Stimulated activated CD8-positive, alpha-beta memory T cell treated with anti-CD3 and anti-CD28 coated beads, Interleukin-2, amount 100 ng/mL, for 1 hour (primary cell): ENCODE results near the gene ECD.
"Not testable (repeated sequence)": the region's sequence is repeated elsewhere in the genome, so short reads cannot be mapped to it uniquely, and the experiment has no call there.

Experiments used
- DNase-seq, 2 donors: peaks; one replicate each; pipeline ENCODE4 v3.0.0-alpha.2; 2020; ENCODE audit warnings: low read depth in 2 of 2

The ECD gene

GRCh38 chr10:73159038-73159648 is 8.7 kb downstream of the ECD start:
- peak; percentile 12 to 39 for DNase-seq

DNA sequence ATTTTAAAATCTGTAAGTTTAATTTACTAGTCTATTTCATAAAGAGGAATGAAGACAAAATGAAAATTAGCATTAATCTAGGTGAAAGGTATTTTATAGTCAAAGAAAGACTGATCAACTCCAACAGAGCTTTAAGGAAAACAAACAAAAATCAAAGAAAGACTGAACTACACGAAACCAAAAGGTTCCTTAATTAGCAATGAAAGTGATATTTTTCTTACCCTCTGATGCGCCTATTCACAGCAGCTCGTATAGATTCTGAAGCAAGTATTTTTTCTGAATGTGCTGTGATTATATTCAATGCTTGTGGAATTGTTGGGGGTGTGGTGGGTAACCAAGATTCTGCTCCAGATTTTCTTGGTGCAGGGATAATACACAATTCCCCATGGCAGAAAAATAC is 11.8 kb downstream of the ECD start:
- no peak for DNase-seq

- DNase-seq, result no peak
These were observed 15.8 kb downstream of the ECD start for GRCh38 chr10:73152009-73152408.

DNA sequence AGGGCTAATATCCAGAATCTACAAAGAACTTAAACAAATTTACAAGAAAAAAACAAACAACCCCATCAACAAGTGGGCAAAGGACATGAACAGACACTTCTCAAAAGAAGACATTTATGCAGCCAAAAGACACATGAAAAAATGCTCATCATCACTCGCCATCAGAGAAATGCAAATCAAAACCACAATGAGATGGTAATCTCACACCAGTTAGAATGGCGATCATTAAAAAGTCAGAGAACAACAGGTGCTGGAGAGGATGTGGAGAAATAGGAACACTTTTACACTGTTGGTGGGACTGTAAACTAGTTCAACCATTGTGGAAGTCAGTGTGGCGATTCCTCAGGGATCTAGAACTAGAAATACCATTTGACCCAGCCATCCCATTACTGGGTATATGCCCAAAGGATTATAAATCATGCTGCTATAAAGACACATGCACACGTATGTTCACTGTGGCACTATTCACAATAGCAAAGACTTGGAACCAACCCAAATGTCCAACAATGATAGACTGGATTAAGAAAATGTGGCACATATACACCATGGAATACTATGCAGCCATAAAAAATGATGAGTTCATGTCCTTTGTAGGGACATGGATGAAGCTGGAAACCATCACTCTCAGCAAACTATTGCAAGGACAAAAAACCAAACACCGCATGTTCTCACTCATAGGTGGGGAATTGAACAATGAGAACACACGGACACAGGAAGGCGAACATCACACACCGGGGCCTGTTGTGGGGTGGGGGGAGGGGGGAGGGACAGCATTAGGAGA is 17.0 kb downstream of the ECD start:
- DNase-seq, result not testable (repeated sequence)

- no peak for DNase-seq
These were observed 26.2 kb downstream of the ECD start for GRCh38 chr10:73141603-73142002.

DNA sequence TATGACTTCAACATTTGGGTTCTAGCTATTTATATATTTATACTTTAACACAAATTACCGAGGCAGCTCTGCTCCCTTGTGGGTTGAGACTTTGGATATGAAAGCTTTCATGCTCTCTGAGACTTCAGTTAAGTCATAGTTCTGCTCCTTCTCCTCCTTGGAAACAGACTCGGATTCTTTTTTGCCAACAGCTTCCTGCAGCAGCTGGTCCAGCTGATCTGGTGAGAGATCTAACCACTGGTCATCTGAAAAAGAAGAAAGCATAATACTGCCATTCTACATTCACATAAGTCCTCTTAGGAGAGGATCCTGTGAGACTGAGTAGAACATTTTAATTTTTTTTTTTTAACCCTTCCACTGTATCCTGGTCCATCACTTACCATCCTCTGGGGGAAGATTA is 28.6 kb downstream of the ECD start:
- no peak for DNase-seq

DNA sequence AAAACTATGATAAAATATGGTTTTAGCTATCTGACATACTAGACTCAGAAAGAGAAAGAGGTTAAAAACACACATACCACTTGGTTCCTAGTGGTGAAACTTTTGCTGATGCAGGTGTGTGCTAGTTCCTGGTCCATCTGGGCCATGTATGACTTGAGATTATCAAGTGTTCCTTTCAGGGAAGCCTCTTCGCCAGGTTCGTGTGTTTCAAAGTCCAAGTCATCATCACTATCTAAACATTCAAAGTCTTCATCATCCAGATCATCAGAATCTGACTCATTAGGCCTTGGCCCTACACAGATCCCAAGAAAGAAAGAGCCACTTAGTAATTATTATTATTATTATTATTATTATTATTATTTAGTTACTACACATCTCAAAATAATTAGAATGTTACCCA is 31.2 kb downstream of the ECD start:
- DNase-seq, result no peak

DNA sequence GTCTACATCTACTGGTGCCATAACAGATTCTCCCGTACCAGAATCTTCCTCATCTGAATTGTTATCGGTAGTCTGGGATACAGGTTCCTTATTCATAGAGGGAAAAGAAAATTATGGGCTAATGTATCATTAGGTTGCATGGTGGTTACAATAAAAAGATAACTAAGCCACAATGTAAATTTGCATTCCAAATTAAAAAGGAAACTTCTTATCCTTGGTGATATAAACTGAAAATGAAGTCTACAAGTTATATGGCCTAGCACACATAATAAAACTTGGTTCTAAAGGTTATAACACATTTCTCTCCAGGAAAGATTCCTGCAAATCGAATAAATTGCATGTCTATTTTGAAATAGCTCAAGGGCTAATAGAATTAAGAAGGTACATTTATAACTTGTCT is 33.1 kb downstream of the ECD start:
- DNase-seq, result no peak

DNA sequence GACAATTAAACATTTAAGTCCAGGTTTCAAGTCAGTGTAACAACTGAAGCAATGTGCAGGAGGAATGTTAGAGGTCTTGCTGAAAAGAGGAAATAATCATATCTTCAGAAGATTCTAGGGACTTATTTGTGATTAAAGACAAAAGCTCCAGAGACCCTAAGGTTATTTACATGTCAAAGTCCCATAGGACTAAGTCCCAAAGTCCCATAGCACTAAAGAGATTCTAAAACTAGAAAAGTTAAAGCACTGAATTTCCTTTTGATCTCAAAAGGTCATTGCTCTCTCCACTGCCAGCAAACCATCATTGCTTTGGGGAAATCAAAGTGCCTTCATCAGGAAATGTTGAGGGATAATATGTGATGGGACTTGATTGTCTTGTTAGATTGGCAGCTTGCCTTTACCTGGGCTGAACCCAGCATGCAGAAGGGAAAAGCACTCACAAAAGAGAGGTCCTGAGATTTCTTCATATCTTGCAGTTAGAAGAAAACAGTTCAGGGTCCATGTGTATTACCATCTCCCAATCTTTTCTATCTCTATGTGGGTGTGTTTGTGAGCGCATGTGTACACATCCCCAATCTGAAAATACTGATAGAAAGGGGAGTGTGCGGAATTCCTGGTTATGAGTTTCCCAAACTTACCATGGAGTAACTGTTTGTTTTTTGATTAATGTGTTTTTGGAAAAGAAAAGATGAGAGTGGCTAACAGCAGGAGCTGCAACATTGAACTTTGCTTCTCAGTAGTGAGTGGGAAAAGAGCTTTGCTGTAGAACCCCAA is 35.7 kb downstream of the ECD start:
- no peak for DNase-seq

DNA sequence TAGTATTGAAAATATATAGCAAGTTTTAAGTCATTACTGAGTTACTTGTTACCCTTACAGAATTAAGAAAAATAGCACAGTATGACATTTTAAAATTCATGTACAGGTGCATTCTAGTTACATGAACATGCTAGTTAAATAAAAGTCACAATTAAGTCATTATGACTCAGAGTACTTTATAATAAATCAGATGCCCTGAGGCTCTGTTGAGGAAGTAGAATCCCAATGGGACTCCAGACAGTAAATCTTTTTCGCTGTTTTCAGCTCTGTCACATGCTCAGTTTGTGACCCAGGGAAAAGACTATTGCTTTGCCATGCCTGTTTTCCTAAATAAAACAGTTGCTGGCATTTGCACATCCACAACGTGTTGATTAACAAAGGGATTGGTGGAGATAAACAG is 36.5 kb downstream of the ECD start:
- DNase-seq, result no peak

GRCh38 chr10:73126343-73126742 is 41.5 kb downstream of the ECD start:
- no peak for DNase-seq

DNA sequence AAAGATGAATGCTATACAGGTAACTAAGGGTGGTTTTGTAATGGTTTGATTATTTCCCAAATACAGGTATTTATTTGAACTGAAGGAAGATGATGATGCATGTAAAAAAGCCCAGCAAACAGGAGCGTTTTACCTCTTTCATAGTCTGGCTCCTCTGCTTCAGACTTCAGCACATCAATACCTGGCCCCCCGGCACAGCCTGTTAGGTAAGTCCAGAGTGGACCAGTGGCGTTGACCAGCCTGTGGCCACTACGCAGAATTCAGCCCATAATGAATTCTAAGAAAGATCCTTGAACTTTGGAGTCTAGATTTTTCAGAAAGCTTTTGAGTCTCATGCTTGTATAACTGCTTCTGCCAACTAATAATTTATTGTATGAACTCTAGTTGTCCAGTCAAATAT is 47.9 kb downstream of the ECD start:
- DNase-seq, result no peak

DNA sequence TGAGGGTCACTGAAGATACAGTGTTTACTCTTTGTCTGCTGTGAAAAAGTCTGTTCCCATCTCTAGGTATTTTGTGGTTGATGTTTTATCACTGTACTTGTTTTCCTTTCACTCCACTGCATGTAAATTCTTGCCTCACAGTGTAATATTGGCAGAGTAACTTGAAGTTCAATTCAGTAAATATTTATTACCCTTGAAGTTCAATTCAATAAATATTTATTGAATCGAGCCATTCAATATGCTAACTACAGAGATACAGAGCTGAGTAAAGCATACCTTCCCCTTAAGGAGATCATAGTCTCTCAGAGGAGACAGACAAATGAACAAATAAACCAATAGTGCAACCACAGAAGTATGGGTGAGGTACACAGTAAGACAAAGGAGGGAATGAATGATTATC is 48.4 kb downstream of the ECD start:
- DNase-seq, result no peak

GRCh38 chr10:73117976-73118743 is 49.6 kb downstream of the ECD start:
- DNase-seq, result no peak

DNA sequence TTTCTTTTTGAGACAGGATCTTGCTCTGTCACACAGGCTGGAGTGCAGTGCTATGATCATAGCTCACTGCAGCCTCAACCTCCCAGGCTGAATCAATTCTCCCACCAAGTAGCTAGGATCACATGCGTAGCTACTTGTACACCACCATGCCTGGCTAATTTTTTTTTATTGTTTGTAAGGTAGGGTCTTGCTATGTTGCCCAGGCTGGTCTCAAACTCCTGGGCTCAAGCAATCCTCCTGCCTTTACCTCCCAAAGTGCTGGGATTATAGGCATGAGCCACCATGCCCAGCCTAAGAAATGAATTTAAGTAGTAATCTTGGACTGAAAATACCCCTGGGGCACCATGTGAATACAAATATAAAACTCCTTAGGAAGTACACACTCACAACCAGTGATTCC is 51.8 kb downstream of the ECD start:
- DNase-seq, result no peak

GRCh38 chr10:73113551-73113950 is 54.3 kb downstream of the ECD start:
- no peak for DNase-seq

- DNase-seq, result not testable (repeated sequence)
These were observed 55.8 kb downstream of the ECD start for GRCh38 chr10:73112032-73112431.

- no peak for DNase-seq
These were observed 57.4 kb downstream of the ECD start, which contains the start of gene NUDT13 for GRCh38 chr10:73110345-73110849. Gene NUDT13, plus strand, starts transcription at chr10:73110455. Its CDS starts 3,911 bp downstream, at chr10:73114366.

DNA sequence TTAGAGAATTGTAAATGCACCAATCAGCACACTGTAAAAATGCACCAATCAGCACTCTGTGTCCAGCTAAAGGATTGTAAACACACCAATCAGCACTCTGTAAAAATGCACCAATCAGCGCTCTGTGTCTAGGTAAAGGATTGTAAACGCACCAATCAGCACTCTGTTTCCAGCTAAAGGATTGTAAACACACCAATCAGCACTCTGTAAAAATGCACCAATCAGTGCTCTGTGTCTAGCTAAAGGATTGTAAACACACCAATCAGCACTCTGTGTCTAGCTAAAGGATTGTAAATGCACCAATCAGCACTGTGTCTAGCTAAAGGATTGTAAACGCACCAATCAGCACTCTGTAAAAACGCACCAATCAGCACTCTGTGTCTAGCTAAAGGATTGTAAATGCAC is 58.6 kb downstream of the ECD start:
- DNase-seq, result not testable (repeated sequence)

DNA sequence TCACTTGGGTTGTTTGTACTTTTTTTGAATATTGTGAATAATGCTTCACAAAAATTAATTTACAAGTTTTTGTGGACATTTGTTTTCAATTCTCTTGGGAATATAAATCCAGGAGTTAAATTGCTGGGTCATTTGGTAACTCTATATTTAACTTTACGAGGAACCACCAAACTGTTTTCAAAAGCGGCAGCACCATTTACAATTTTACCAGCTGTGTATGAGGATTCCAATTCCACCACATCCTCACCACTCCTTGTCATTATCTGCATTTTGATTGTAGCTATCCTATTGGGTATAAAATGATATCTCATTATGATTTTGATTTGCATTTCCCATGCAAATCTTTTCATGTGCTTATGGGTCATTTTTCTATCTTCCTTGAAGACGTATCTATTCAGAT is 61.5 kb downstream of the ECD start:
- no peak for DNase-seq

DNA sequence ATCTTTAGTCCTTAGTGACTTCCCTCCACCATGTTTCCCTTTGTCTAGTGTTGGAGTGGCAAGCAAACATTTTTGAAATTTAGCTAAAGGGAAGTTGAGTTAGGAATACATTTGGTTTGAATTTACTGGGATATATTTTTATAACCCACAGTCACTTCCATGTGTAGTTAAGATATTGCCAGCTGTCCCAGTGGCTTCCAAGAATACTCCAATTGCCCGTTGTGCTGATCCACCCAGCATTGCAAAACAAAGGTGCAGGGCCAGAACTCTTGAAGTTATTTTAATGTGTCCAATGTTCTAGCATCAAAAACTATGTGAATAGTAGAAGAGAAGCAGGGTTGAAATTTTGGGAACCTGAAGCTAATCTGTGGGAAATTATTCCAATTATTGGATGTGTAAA is 68.7 kb downstream of the ECD start:
- DNase-seq, result no peak

DNA sequence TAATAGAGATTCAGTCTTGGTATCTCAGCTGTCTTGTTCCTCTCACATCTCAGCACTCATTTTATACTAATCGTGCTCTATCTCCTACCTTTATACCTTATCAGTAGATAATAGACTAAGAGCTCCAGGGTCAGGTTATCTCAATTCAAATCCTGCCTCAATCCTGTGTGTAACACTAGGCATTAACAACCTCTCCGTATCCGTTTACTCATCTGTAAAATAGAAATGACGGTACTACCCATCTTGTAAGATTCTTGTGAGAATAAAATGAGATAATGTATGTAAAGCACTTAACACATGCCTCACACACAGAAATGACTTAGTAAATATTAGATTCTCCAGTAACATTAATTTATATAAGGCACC is 70.5 kb downstream of the ECD start:
- DNase-seq, result no peak
